Muscle of leg (tissue), 11 donors: Measurements from ENCODE around the gene CCDC183. TPM values are rescaled to one million over a fixed set of nuclear protein-coding genes. Genes with fewer than 3 reads are reported as not detected.

Experiments used
- DNase-seq: peaks from one replicate; pipeline ENCODE4 v3.0.0; 2013
- H3K27ac ChIP-seq: one replicate; pipeline ENCODE4 v1.5.1; 2013; ENCODE audit warnings: mild to moderate bottlenecking, low read length, control low read depth
- H3K27me3 ChIP-seq: one replicate; pipeline ENCODE4 v1.6.1; 2013; ENCODE audit warnings: low read length; ENCODE audit not compliant: control insufficient read depth, insufficient read depth
- H3K36me3 ChIP-seq: one replicate; pipeline ENCODE4 v1.6.1; 2013; ENCODE audit warnings: low read length; ENCODE audit not compliant: control insufficient read depth, insufficient read depth
- H3K4me1 ChIP-seq: one replicate; pipeline ENCODE4 v1.6.1; 2013; ENCODE audit warnings: low read length; ENCODE audit not compliant: control insufficient read depth, insufficient read depth
- H3K4me3 ChIP-seq: one replicate; pipeline ENCODE4 v1.5.1; 2013; ENCODE audit warnings: low read length, control low read depth
- H3K9me3 ChIP-seq: replicated peaks from 2 replicates; pipeline ENCODE4 v1.6.1; 2013; ENCODE audit warnings: low read depth, low read length; ENCODE audit not compliant: control insufficient read depth
- WGBS: methylation state at CpG from one replicate; pipeline ENCODE4 v1.1.5; 2013; ENCODE audit warnings: missing lambda C conversion rate; ENCODE audit not compliant: insufficient coverage; 5-methylcytosine and 5-hydroxymethylcytosine counted together
- polyA plus RNA-seq, 8 donors: library from polyadenylated mRNA; unstranded; fragments of 120-200 nt; gene quantifications; one replicate each; pipeline versions ENCODE4 v1.2.1 to v1.2.3, GENCODE V29; 2013; ENCODE audit warnings: inconsistent platforms in 1 of 8, low replicate concordance in 1 of 8; ENCODE audit not compliant: insufficient read length in 8 of 8, insufficient read depth in 1 of 8
- total RNA-seq: library from RNA; stranded (reverse); fragments of 120-200 nt; gene quantifications from one replicate; pipeline ENCODE4 v1.2.4, GENCODE V29; 2013

Gene CCDC183
- total and polyA plus RNA-seq, 9 donors: 0.84 to 4.6 (median 2.1) TPM

GRCh38 chr9:136852664-136853595 is 56.8 kb downstream of the CCDC183 start:
- peak; percentile 24 for DNase-seq
- Histone ChIP-seq H3K27me3 (no peaks in the 10 kb centered on the region), H3K36me3 (peaks cover 20% of the 10 kb centered on the region), H3K9me3 (no peaks in the 10 kb centered on the region), H3K4me3 (no peak overlapping the region), H3K27ac (no peak overlapping the region), H3K4me1 (peaks cover 58% of the 10 kb centered on the region)
- 82% methylated on average over 24 of the region's 29 CpGs for WGBS

- Histone ChIP-seq H3K4me3 (no peak overlapping the region), H3K27ac (no peak overlapping the region), H3K36me3 (peaks cover 20% of the 10 kb centered on the region), H3K4me1 (peaks cover 54% of the 10 kb centered on the region), H3K27me3 (no peaks in the 10 kb centered on the region), H3K9me3 (no peaks in the 10 kb centered on the region)
- WGBS: 85% methylated on average over 17 of the region's 18 CpGs
- DNase-seq: peak; percentile 18
These were observed 57.5 kb downstream of the CCDC183 start for GRCh38 chr9:136853596-136854112.

- no peak overlapping the region for H3K27ac ChIP-seq
- peaks cover 20% of the 10 kb centered on the region for H3K36me3 ChIP-seq
- H3K27me3 ChIP-seq: no peaks in the 10 kb centered on the region
- DNase-seq: peak; percentile 31
- 77% methylated on average over 24 of the region's 30 CpGs for WGBS
- H3K4me1 ChIP-seq: peaks cover 60% of the 10 kb centered on the region
- no peaks in the 10 kb centered on the region for H3K9me3 ChIP-seq
- H3K4me3 ChIP-seq: no peak overlapping the region
These were observed 58.1 kb downstream of the CCDC183 start for GRCh38 chr9:136854113-136854841.

GRCh38 chr9:136854842-136855460 is 58.8 kb downstream of the CCDC183 start:
- WGBS: 62% methylated on average over 16 of the region's 23 CpGs
- Histone ChIP-seq H3K27me3 (no peaks in the 10 kb centered on the region), H3K27ac (no peak overlapping the region), H3K4me3 (no peak overlapping the region), H3K4me1 (peaks cover 63% of the 10 kb centered on the region), H3K9me3 (no peaks in the 10 kb centered on the region), H3K36me3 (peaks cover 20% of the 10 kb centered on the region)
- DNase-seq: peak; percentile 11

- H3K36me3 ChIP-seq: peaks cover 18% of the 10 kb centered on the region
- H3K9me3 ChIP-seq: no peaks in the 10 kb centered on the region
- no peaks in the 10 kb centered on the region for H3K27me3 ChIP-seq
- peaks cover 56% of the 10 kb centered on the region for H3K4me1 ChIP-seq
- no peak overlapping the region for H3K27ac ChIP-seq
- no peak overlapping the region for H3K4me3 ChIP-seq
- DNase-seq: peak; percentile 16
- WGBS: 65% methylated on average over 22 of the region's 26 CpGs
These were observed 59.4 kb downstream of the CCDC183 start for GRCh38 chr9:136855461-136856078.

- Histone ChIP-seq H3K27ac (no peak overlapping the region), H3K27me3 (no peaks in the 10 kb centered on the region), H3K4me3 (no peak overlapping the region), H3K9me3 (no peaks in the 10 kb centered on the region), H3K4me1 (peaks cover 53% of the 10 kb centered on the region), H3K36me3 (peaks cover 16% of the 10 kb centered on the region)
- WGBS: 57% methylated on average over 5 of the region's 15 CpGs
- peak; percentile 11 for DNase-seq
These were observed 59.9 kb downstream of the CCDC183 start for GRCh38 chr9:136856079-136856476.

- H3K4me1 ChIP-seq: peaks cover 47% of the 10 kb centered on the region
- no peak overlapping the region for H3K4me3 ChIP-seq
- no peaks in the 10 kb centered on the region for H3K27me3 ChIP-seq
- 80% methylated on average over 5 of the region's 14 CpGs for WGBS
- peaks cover 17% of the 10 kb centered on the region for H3K36me3 ChIP-seq
- H3K27ac ChIP-seq: no peak overlapping the region
- peak; percentile 15 for DNase-seq
- H3K9me3 ChIP-seq: no peaks in the 10 kb centered on the region
These were observed 60.5 kb downstream of the CCDC183 start for GRCh38 chr9:136856541-136857141.

GRCh38 chr9:136857166-136857565 is 61.0 kb downstream of the CCDC183 start:
- Histone ChIP-seq H3K27ac (no peak overlapping the region), H3K36me3 (peaks cover 17% of the 10 kb centered on the region), H3K4me1 (peaks cover 42% of the 10 kb centered on the region), H3K9me3 (no peaks in the 10 kb centered on the region), H3K27me3 (no peaks in the 10 kb centered on the region), H3K4me3 (no peak overlapping the region)
- peak; percentile 10 for DNase-seq
- whole genome bisulfite sequencing: 78% methylated on average over 19 of the region's 19 CpGs
